H1 (cell line): Measurements from ENCODE around the gene EEF2. TPM values are rescaled to one million over a fixed set of nuclear protein-coding genes. Genes with fewer than 3 reads are reported as not detected.
A peak's percentile ranks its signal among the peaks of the same experiment; 100 is the strongest.

Source experiments
- BCL11A ChIP-seq, 2 experiments: IDR thresholded peaks; one replicate each; pipeline ENCODE4 v1.6.1; 2011; ENCODE audit warnings: low read depth in 2 of 2, low read length in 2 of 2, mild to moderate bottlenecking in 2 of 2
- BRCA1 ChIP-seq: IDR thresholded peaks from 2 replicates; pipeline ENCODE4 v1.6.1; 2012; ENCODE audit warnings: low read depth, low read length, improper control_type of control experiment
- CBX5 ChIP-seq: fragments of 300-800, 300-1000 bp; sonication (generic); IDR thresholded peaks from 2 replicates; pipeline ENCODE4 v1.7.1; 2016; ENCODE audit warnings: antibody characterized with exemption, low read length, low read depth
- CEBPB ChIP-seq: IDR thresholded peaks from 2 replicates; pipeline ENCODE4 v1.6.1; 2012; ENCODE audit warnings: low read depth, low read length
- CHD1 ChIP-seq: IDR thresholded peaks from 2 replicates; pipeline ENCODE4 v1.6.1; 2012; ENCODE audit warnings: low read depth, low read length, improper control_type of control experiment
- EGR1 ChIP-seq: IDR thresholded peaks from 2 replicates; pipeline ENCODE4 v1.6.1; 2011; ENCODE audit warnings: low read depth, low read length, borderline replicate concordance
- HDAC2 ChIP-seq, 2 experiments: fragments of 300-600 bp in 1 of 2; sonication (generic) in 1 of 2; IDR thresholded peaks; 2 replicates each; pipeline ENCODE4 v1.6.1; 2011 to 2012; ENCODE audit warnings: low read depth in 2 of 2, low read length in 2 of 2, mild to moderate bottlenecking in 2 of 2, moderate library complexity in 2 of 2, borderline replicate concordance in 1 of 2, inconsistent platforms in 1 of 2
- HDAC6 ChIP-seq: IDR thresholded peaks from one replicate; pipeline ENCODE4 v1.7.1; 2012; ENCODE audit warnings: low read depth, mild to moderate bottlenecking, inconsistent platforms, low read length, moderate library complexity
- JUN ChIP-seq: IDR thresholded peaks from 2 replicates; pipeline ENCODE4 v1.6.1; 2011; ENCODE audit warnings: low read depth, mild to moderate bottlenecking, improper control_type of control experiment, low read length
- NANOG ChIP-seq: IDR thresholded peaks from 2 replicates; pipeline ENCODE4 v1.6.1; 2011; ENCODE audit warnings: low read length, low read depth, mild to moderate bottlenecking, inconsistent platforms; ENCODE audit not compliant: insufficient read depth, poor library complexity, severe bottlenecking
- PHF8 ChIP-seq: fragments of 200-600 bp; sonication (generic); conservative IDR thresholded peaks from 2 replicates; pipeline ENCODE4 v1.7.1; 2012; ENCODE audit warnings: low read depth, mild to moderate bottlenecking, inconsistent platforms, low read length, moderate library complexity
- RFX5 ChIP-seq: IDR thresholded peaks from 2 replicates; pipeline ENCODE4 v1.6.1; 2011; ENCODE audit warnings: low read depth, low read length, improper control_type of control experiment, borderline replicate concordance
- RNF2 ChIP-seq: fragments of 200-900, 300-1000 bp; sonication (generic); IDR thresholded peaks from 2 replicates; pipeline ENCODE4 v1.7.1; 2016; ENCODE audit warnings: borderline replicate concordance, low read depth, mild to moderate bottlenecking, antibody characterized with exemption, low read length; ENCODE audit not compliant: poor library complexity, severe bottlenecking; ENCODE audit errors: missing control alignments
- SAP30 ChIP-seq: fragments of 300-600 bp; sonication (generic); IDR thresholded peaks from 2 replicates; pipeline ENCODE4 v1.7.1; 2012; ENCODE audit warnings: low read length, moderate library complexity, mild to moderate bottlenecking, inconsistent platforms; ENCODE audit not compliant: insufficient read depth, insufficient replicate concordance
- SIN3A ChIP-seq, 2 experiments: IDR thresholded peaks in 1 of 2; conservative IDR thresholded peaks in 1 of 2; 2 replicates each; pipeline ENCODE4 v1.6.1; 2011 to 2012; ENCODE audit warnings: low read length in 2 of 2, improper control_type of control experiment in 1 of 2, low read depth in 1 of 2, mild to moderate bottlenecking in 1 of 2
- SP1 ChIP-seq: IDR thresholded peaks from 2 replicates; pipeline ENCODE4 v1.6.1; 2011; ENCODE audit warnings: low read depth, low read length
- SP2 ChIP-seq: IDR thresholded peaks from 2 replicates; pipeline ENCODE4 v1.6.1; 2012; ENCODE audit warnings: mild to moderate bottlenecking, low read length, inconsistent platforms
- SRF ChIP-seq: IDR thresholded peaks from 2 replicates; pipeline ENCODE4 v1.6.1; 2011; ENCODE audit warnings: mild to moderate bottlenecking, low read depth, low read length, moderate library complexity
- SUZ12 ChIP-seq: fragments of 200-600 bp; sonication (generic); IDR thresholded peaks from 2 replicates; pipeline ENCODE4 v1.6.1; 2012; ENCODE audit warnings: mild to moderate bottlenecking, inconsistent platforms, low read length, moderate library complexity, mixed read lengths
- TAF7 ChIP-seq: optimal IDR thresholded peaks from 2 replicates; pipeline ENCODE3; 2011; ENCODE audit warnings: low read depth, mild to moderate bottlenecking, inconsistent platforms, low read length, moderate library complexity, borderline replicate concordance
- YY1 ChIP-seq: IDR thresholded peaks from 2 replicates; pipeline ENCODE4 v1.6.1; 2011; ENCODE audit warnings: low read depth, mild to moderate bottlenecking, low read length
- ZNF274 ChIP-seq: IDR thresholded peaks from 2 replicates; pipeline ENCODE4 v1.7.0; 2012; ENCODE audit warnings: low read length, borderline replicate concordance; ENCODE audit errors: extremely low read depth
- polyA plus RNA-seq, 7 experiments: library from polyadenylated mRNA; depleted of rRNA in 3 of 7; stranded (reverse) in 5 of 7; unstranded in 2 of 7; fragments of >200 nt in 5 of 7; fragments of 200-250 nt in 2 of 7; gene quantifications; 1 replicate in 5 of 7; 2 replicates in 1 of 7; 4 replicates in 1 of 7; pipeline versions ENCODE4 v1.2.1 to v1.2.3, GENCODE V29; 2011 to 2013; ENCODE audit warnings: missing spikeins in 2 of 7, mixed read lengths in 2 of 7
- total RNA-seq: library from RNA; stranded (reverse); fragmentation: NEBNext Ultra II Directional; extraction: Animal tissue kit (Norgen Biotek cat#: 25700); gene quantifications from 2 replicates; pipeline ENCODE4 v1.2.1, GENCODE V29; 2021
- TF ChIP-seq, protein P1 (sequence below): IDR thresholded peaks from 2 replicates; pipeline ENCODE4 v1.6.1; 2011; ENCODE audit warnings: low read depth, mild to moderate bottlenecking, low read length; ENCODE audit not compliant: insufficient read depth

The EEF2 gene
- total and polyA plus RNA-seq, 2 of the 8 experiments (the other 6 are each of a cell fraction or from before 2014, with no cell fraction given): 1,554 to 3,380 TPM

DNA sequence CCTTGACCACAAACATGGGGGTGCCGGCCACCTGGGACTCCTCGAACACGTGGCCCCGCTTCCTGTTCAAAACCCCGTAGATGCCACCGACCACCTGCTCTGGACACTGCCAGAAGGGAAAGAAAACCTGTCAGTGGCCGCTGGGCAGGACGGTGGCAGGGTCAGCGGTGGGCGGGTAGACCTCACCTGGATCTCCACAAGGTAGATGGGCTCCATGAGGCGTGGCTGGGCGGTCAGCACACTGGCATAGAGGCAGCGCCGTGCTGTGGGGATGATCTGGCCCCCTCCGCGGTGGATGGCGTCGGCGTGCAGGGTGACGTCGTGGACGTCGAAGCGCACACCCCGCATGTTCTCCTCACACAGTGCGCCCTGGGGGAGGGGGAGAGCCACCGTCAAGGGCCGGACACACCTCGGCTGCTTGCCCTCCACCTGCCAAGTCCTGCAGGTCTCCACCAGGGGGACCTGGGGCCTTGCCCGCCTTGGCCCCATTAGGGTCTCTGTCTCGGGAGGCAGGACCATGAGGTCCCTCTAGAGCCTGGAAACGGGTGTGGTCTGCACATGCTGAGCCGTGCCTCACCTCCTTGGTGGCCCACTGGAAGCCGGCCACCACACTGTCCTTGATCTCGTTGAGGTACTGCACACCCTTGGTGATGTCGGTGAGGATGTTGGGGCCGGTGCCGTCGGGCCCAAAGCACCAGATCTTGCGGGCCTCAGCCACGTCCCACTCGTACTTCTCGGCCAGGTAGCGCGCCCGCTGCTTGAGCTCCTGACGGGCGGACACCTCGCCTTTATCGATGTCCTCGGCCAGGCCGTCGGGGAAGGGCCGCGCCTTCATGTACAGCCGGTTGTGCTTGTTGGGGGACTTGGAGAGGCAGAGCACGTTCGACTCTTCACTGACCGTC is 7.8 kb downstream of the EEF2 start (continued):
- no peak for TF ChIP-seq SAP30
- TF ChIP-seq SRF: no peak
- TF ChIP-seq, protein P1, sequence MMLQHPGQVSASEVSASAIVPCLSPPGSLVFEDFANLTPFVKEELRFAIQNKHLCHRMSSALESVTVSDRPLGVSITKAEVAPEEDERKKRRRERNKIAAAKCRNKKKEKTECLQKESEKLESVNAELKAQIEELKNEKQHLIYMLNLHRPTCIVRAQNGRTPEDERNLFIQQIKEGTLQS: no peak
- no peak for TF ChIP-seq RNF2
- no peak for TF ChIP-seq CBX5
- no peak for TF ChIP-seq SUZ12
- no peak for TF ChIP-seq BCL11A (IDR thresholded peaks at IDR 0.05; ENCODE audit: low read depth in 2 of 2, low read length in 2 of 2)
- no peak for TF ChIP-seq HDAC2 (IDR thresholded peaks at IDR 0.05; ENCODE audit: borderline replicate concordance in 1 of 2, low read depth in 2 of 2, low read length in 2 of 2)
- no peak for TF ChIP-seq ZNF274
- no peak for TF ChIP-seq RFX5
- no peak for TF ChIP-seq NANOG
- TF ChIP-seq JUN: no peak
- no peak for TF ChIP-seq CEBPB
- no peak for TF ChIP-seq TAF7
- TF ChIP-seq SIN3A (conservative IDR thresholded peaks at IDR 0.05 in 1 of 2, IDR thresholded peaks at IDR 0.05 in 1 of 2; ENCODE audit: low read depth in 1 of 2, low read length in 2 of 2): 0 out of 4 replicates have a peak, but pooled peaks of 1 of the 2 experiments have one; percentile 19
- no peak for TF ChIP-seq SP2
- TF ChIP-seq SP1: peak; percentile 32; the same call in 1 of the 2 replicates
- TF ChIP-seq PHF8: no peak
- TF ChIP-seq EGR1: no peak
- no peak for TF ChIP-seq HDAC6
- no peak for TF ChIP-seq BRCA1
- no peak for TF ChIP-seq CHD1
- TF ChIP-seq YY1: no peak
